ENCODE measurements around the gene CTNND2.

GRCh38 chr5:11182441-11183080 is 721.7 kb downstream of the CTNND2 start:
- TF ChIP-seq EZH2phosphoT487 (IDR thresholded peaks at IDR 0.05; ENCODE audit: low read length) (no peak), EZH2 (optimal IDR thresholded peaks at IDR 0.05; ENCODE audit: low read depth, low read length) (no peak)
